ENCODE data around the gene NMRK1. TPM values are rescaled to one million over a fixed set of nuclear protein-coding genes. Genes with fewer than 3 reads are reported as not detected.

NMRK1 gene
- 0.82 and 1.2 TPM in 2 replicates for polyA plus RNA-seq (2014; cell fraction: cytosol; rRNA removed)
- 0.97 and 1.9 TPM in 2 replicates for polyA plus RNA-seq (2014; cell fraction: nucleus; rRNA removed)

- peak; percentile 90 for DNase-seq (ENCODE audit: low spot score)
Observed at GRCh38 chr9:75087824-75088645, at the start of gene NMRK1, which contains the start of gene OSTF1. TSS of gene NMRK1 (minus strand) at chr9:75088155. CDS start at chr9:75083115, 5,040 bp downstream. TSS of gene OSTF1 (plus strand) at chr9:75088514. CDS start at chr9:75088693, 179 bp downstream.

DNA sequence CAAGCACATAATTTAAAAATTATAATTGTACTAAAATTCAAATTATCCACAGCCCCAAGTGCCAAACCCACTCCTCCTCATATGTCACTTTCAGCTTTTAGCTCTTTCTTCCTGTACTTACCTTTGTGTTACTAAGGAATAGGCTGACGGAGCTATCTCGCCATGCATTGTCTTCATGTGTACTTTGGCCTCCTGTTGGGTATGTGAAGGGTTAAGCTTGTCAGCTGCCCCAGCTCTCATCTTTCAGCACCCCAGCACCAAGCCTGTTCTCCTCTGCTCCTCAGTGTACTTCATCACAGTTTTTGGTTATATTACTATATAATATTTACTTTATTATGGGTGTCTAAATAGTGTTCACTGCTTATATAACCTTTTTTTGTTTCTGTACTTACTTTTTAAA, 46.5 kb upstream of the NMRK1 start:
- DNase-seq (ENCODE audit: low spot score): no peak

DNA sequence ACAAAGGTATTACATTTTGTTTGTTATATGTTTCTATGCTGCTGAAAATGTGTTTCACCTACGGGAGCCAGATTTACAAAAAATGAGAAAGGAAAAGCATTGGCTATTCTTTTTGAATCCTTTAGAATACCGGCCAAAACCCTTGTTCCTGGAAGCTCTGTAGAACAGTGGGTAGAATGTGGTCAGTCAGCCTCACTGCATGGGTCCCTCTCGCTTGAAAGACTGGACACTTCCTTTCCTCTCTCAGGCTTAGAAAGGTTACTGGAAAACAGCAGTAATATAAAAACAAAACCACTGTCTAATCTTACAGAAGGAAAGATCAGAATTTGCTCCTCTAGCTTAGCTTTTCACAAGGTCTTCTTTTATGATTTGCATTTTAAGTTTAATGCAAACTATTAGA, 45.4 kb upstream of the NMRK1 start:
- no peak for DNase-seq (ENCODE audit: low spot score)

DNA sequence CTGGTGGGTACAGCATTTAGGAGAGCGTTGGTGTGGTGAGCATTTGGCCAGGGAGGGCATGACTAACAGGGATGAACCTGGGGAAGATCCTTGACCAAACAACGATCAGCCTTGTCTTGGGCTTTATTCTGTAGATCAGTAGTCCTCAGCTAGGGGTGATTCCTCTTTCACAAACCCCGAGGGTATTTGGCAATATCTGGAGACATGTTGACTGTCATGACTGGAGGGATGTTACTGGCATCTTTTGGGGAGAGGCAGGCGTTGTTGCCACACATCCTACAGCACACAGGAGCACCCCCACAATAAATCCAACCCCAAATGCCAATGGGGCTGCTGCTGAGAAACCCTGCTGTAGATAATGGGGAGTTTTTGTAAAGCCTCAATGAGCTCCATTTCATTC, 44.3 kb upstream of the NMRK1 start:
- DNase-seq (ENCODE audit: low spot score): no peak

DNA sequence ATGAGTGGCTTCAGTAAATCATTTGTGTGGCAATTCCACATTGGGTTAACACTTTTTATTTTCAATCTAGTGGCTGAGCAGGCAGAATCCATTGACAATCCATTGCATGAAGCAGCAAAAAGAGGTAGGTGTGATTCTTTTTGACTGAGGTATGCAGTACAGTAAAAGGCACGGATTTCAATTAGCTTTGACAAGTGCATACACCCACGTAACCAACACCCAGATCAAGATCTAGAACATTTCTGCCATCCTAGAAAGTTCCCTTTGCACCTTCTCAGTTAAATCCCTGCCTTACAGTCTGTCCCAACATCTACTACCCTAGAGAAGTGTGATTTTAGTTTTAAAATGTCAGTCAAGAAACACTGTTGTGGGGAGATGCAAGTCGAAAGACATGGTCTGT, 43.7 kb upstream of the NMRK1 start:
- no peak for DNase-seq (ENCODE audit: low spot score)

DNA sequence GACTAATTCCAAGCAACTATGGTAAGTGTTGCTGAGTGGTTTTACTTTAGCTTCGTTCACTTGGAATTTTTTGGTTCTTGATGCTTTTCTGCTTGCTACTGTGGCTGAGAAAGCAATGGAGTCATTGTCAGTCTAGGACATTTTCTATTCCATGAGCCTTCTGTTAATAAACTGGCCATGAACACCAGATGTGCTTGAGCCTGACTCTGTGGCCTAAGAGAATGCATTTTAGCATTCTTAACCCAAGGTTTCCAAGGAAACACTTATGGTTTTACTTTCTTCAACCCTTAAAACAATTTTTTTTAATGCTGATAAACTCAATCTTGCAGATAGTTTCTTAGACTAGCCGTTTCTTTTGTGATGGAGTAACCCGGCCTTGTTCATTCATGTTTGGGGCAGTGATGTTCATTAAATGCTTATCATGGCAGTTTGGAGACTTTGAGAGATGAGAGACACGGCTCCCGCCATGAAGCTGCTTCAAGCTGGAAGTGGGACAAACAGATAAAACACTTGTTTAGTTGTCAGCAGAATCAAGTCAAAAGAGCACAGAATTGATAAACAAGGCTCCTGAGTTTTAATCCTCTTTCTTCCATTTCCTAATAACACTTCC, 42.8 kb upstream of the NMRK1 start:
- DNase-seq (ENCODE audit: low spot score): no peak

GRCh38 chr9:75130172-75130571, 42.2 kb upstream of the NMRK1 start:
- no peak for DNase-seq (ENCODE audit: low spot score)

DNA sequence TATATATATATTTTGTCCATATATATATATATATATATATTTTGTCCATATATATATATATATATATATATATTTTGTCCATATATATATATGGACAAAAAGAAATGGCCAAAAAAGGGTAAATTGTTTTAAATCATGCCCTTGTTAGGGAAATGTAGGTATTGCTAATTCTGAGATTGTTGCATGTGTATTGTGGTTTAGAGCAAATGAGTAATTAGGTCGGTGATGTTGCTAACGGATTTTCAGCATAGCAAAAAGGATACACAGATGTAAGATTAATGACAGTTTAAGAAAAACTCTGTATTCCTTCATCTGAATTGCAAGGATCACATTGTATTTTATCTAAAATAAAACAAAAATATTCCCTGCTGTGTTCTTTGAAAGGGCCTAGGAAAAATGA, 40.6 kb upstream of the NMRK1 start:
- no peak for DNase-seq (ENCODE audit: low spot score)

- DNase-seq (ENCODE audit: low spot score): no peak
Observed at GRCh38 chr9:75123696-75124095, 35.7 kb upstream of the NMRK1 start.

DNA sequence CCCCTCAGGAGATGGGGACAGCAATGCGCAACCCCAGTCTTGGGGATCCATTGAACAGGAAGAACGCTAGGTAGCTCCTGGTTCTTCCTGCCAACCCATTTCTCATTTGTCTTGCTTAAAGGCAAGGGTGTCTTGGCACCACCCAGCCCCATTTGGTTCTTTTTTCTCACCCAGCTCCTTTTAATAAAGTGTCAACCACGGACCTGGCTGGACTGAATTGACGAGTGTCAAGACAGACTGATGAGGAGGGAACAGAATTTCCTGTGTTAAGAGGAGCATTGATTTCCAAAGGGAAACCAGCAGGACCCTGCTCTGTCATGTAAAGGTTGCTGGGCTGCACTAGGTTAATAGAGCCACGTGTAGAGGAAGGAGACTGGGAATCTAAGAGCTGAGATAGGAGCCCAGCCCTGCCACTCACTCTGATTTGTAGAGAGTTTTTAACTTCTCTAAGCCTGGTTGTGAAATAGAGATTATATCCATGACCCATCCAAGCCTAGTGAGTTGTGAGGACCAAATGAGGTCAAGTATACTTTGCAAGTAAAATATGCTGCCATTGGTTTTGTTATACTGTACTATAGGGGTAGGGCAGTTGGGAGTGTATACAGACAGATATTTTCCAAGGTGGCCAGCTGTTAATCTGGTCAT, 34.1 kb upstream of the NMRK1 start:
- DNase-seq (ENCODE audit: low spot score): no peak

GRCh38 chr9:75120686-75121085, 32.7 kb upstream of the NMRK1 start:
- DNase-seq (ENCODE audit: low spot score): no peak

DNA sequence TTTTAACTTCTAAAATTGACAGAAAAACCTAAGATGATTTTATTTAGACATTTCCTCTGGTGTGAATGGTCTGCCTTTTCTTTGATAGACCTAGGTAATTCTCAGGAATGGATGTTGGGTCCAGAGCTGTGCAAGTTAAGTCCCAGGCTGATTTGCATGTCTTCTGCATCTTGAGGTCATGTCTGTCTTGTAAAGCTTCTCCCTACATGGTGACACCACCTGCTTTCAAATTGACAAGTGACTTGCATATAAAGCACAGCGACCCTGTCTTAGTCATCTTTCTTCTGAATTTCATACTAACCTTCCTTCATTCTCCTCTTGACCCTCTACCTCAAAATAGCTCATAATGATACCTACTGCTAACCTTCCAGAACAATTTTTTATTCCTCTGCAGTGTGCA, 29.6 kb upstream of the NMRK1 start:
- no peak for DNase-seq (ENCODE audit: low spot score)

DNA sequence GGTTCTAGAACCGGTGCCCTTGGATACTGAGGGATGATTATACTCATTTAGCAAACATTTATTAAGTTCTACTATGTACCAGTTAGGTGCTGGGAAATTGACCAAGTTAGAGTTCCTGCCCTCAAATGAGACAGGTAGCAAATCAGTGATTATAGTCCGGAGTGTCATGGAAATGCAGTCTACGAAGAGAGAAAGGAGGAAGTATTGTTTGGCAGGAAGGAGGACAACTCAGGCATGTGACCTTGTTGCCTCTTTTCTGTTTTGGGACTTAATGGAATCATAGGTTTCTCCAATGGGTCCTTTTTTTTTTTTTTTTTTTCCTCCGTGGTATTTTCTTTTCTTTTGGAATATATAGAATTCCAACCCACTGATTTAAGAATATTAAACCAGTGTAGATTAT, 28.4 kb upstream of the NMRK1 start:
- no peak for DNase-seq (ENCODE audit: low spot score)

- DNase-seq (ENCODE audit: low spot score): no peak
Observed at GRCh38 chr9:75112789-75113188, 24.8 kb upstream of the NMRK1 start.

DNA sequence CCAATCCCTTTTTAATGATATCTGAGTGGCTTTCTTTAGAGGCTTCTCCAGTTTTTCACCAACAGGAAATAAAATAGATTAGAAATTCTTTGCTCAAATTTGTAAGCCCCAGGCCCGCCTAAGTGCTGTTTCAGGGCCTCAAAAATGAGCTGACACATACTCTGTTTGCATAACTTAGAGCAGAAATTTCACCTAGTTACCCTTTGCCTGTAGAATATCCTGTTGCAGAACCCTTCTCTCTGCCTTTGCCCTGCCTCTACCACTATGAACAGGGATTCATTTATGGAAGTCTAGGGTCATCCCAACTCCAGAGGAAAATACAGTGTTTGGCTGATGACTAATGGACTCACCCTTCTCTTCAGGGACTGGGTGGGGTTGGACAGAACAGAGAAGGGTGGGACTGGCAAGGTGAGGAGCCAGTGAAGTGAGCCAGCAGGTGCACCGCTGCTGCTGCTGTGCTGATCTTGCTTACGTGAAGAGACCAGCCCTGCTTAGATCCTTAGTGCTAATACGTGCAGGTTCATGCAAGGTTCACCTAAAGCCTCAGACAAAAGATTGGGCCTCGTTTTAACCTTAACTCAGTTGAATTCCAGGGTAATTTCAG, 23.2 kb upstream of the NMRK1 start:
- DNase-seq (ENCODE audit: low spot score): no peak

DNA sequence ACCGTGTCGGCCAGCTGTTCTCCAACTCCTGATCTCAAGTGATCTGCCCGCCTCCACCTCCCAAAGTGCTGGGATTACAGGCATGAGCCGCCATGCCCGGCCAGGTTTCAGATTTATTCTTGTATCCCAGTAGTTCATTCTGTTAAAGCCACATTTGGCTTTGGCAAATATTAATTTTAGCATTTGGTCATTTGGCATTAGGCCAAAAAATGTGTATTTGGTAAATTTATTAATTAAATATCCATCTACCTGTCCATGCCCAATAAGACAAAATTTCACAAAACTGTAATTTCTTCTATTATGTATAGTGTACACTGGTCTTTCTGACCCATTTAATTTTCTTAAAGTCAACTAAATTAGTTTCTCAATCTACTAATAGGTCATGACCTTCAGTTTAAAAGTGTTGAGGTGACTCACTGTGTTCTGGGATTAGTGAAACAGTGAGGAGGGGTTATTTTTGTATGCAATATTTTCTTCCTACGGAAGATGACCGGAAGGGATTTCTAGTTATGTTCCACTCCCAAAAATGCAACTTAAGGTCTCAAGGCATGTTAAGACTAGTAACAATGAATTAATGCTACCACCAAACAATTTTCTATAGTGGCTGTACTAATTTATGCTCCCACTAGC, 21.4 kb upstream of the NMRK1 start:
- DNase-seq (ENCODE audit: low spot score): no peak

DNA sequence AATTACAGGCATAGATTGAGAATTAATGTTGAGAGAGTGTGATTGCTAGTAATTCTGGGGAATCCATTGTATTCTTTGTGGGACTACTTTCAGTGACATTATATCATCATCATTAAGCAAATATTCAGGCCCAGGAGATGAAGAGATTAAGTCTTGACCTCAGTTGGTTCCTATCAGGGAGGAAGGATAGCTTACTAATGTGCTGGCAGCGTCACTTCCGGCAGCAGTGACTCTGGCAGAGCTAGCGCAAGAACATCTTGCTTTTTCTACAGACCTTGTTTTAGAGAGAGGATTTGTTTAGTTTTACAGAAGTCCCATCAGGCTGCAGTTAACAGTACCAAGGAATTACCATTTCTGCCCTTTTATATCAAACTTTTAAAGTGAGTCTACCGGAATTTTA, 20.6 kb upstream of the NMRK1 start:
- no peak for DNase-seq (ENCODE audit: low spot score)

DNA sequence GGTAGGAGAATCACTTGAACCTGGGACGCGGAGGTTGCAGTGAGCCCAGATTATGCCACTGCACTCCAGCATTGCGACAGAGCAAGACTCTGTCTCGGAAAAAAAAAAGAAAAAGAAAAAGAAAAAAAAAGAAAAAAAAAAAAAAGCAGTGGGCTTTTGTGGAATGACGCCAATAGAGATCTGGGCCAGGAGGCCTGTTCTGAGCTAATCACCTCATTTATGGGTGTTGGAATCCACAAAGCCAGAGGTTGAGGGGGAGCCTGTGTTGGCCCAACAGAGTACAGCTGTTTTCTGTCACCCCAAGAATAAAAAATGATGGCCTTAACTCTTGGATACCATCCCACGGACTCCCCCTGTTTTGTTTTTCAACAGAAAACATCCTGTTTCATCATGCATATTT, 18.9 kb upstream of the NMRK1 start:
- DNase-seq (ENCODE audit: low spot score): no peak

- no peak for DNase-seq (ENCODE audit: low spot score)
Observed at GRCh38 chr9:75105841-75106240, 17.9 kb upstream of the NMRK1 start.

DNA sequence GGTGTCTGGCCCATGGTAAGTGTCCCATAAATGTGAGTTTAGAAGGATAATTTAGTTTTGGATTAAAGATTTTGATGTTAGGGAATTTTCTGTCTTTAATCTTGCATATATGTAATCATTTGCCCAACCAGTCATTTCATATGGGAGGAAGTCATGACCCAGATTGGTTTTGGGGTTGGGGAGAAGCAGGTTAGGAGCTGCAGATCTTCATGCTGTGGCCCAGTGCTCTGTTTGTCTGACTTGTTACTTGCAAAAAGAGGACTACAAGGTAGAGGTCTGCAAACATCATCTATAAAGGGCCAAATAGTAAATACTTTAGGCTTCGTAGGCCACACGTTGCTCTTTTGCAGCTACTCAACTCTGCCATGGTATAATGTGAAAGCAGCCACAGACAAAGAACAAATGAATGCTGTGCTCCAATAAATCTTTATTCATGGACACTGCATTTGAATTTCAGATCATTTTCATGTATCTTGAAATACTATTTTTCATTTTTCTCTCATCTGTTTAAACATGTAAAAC, 17.1 kb upstream of the NMRK1 start:
- DNase-seq (ENCODE audit: low spot score): no peak

DNA sequence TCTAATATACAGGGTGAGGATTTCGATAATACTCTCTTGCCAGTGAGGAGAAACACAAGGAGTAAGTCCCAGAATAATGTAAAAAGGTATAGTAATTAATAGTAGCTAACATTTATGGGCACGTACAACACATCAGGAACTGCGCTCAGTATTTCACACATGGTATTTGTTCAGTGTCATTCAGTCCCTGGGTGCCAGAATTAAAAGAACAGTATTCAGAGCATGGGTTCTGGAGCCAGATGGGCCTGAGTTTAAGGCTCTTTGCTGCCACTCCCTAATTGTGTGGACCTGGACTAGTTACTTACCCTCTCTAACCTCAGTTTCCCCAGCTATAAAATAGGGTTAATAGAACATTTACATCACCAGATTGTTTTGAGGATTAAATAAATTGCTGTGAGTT, 16.7 kb upstream of the NMRK1 start:
- no peak for DNase-seq (ENCODE audit: low spot score)

Data from SK-N-DZ (cell line).